Retinal pigment epithelial cell (primary cell): ENCODE data around the gene TIAM2.

Experiments used
- DNase-seq: peaks from one replicate; pipeline ENCODE4 v3.0.0-alpha.2; 2010; ENCODE audit warnings: low read depth
- H3K4me3 ChIP-seq: 2 replicates; pipeline ENCODE4 v1.5.1; 2011; ENCODE audit warnings: mild to moderate bottlenecking, low read length, control low read depth, moderate library complexity
- CTCF ChIP-seq: conservative IDR thresholded peaks from 2 replicates; pipeline ENCODE4 v1.5.1; 2011; ENCODE audit warnings: low read depth, low read length, control low read depth, inconsistent platforms

The TIAM2 gene

GRCh38 chr6:155234167-155234566, 239.1 kb downstream of the TIAM2 start:
- no peak for TF ChIP-seq CTCF
- no peak overlapping the region for H3K4me3 ChIP-seq
- DNase-seq: no peak

- H3K4me3 ChIP-seq: no peak overlapping the region
- no peak for DNase-seq
- TF ChIP-seq CTCF: no peak
These were observed 239.6 kb downstream of the TIAM2 start for GRCh38 chr6:155234687-155235086.

GRCh38 chr6:155235087-155235486, 240.0 kb downstream of the TIAM2 start:
- H3K4me3 ChIP-seq: no peak overlapping the region
- TF ChIP-seq CTCF: no peak
- no peak for DNase-seq

- no peak for DNase-seq
- no peak for TF ChIP-seq CTCF
These were observed 242.5 kb downstream of the TIAM2 start for GRCh38 chr6:155237613-155238012.

GRCh38 chr6:155240905-155241600, 245.9 kb downstream of the TIAM2 start:
- TF ChIP-seq CTCF: no peak
- no peak for DNase-seq
- no peak overlapping the region for H3K4me3 ChIP-seq

More at GRCh38 chr6:155237613-155238012, 242.5 kb downstream of the TIAM2 start:
- H3K4me3 ChIP-seq: no peak overlapping the region

GRCh38 chr6:155241966-155242365, 246.9 kb downstream of the TIAM2 start:
- no peak for DNase-seq
- no peak for TF ChIP-seq CTCF
- no peak overlapping the region for H3K4me3 ChIP-seq

GRCh38 chr6:155244434-155244833, 249.3 kb downstream of the TIAM2 start:
- TF ChIP-seq CTCF: no peak
- peak; percentile 90 for DNase-seq
- no peak overlapping the region for H3K4me3 ChIP-seq
